Dermis microvascular lymphatic vessel endothelial cell (primary cell): Measurements from ENCODE around the gene BNC2. TPM values are rescaled to one million over a fixed set of nuclear protein-coding genes. Genes with fewer than 3 reads are reported as not detected.

ENCODE experiments used
- DNase-seq, 2 donors: peaks; one replicate each; pipeline versions ENCODE4 v3.0.0 to v3.0.0-alpha.2; 2010; ENCODE audit warnings: low read depth in 2 of 2
- total RNA-seq: library from RNA; depleted of rRNA; stranded (reverse); fragments of >200 nt; gene quantifications from 2 replicates; pipeline ENCODE4 v1.2.1, GENCODE V29; 2014

BNC2 gene
- total RNA-seq, 1 donor from 2014 or later: 4.5 TPM

- DNase-seq: no peak
These were observed 272.2 kb downstream of the BNC2 start for GRCh38 chr9:16598316-16598715.

- no peak for DNase-seq
These were observed 273.3 kb downstream of the BNC2 start for GRCh38 chr9:16597136-16597535.

GRCh38 chr9:16595227-16595626 is 275.2 kb downstream of the BNC2 start:
- no peak for DNase-seq

GRCh38 chr9:16594787-16595186 is 275.7 kb downstream of the BNC2 start:
- DNase-seq: no peak

GRCh38 chr9:16593746-16594145 is 276.7 kb downstream of the BNC2 start:
- no peak for DNase-seq

- no peak for DNase-seq
These were observed 279.4 kb downstream of the BNC2 start for GRCh38 chr9:16591092-16591491.

- no peak for DNase-seq
These were observed 284.9 kb downstream of the BNC2 start for GRCh38 chr9:16585591-16585990.

- DNase-seq: no peak
These were observed 290.5 kb downstream of the BNC2 start for GRCh38 chr9:16579872-16580432.

GRCh38 chr9:16575986-16576245 is 294.6 kb downstream of the BNC2 start:
- DNase-seq: no peak

GRCh38 chr9:16575142-16575985 is 295.1 kb downstream of the BNC2 start:
- DNase-seq: peak in 1 of 2 donors; percentile 5

- no peak for DNase-seq
These were observed 298.3 kb downstream of the BNC2 start for GRCh38 chr9:16572005-16572734.

- DNase-seq: no peak
These were observed 299.2 kb downstream of the BNC2 start for GRCh38 chr9:16571127-16571802.

- DNase-seq: no peak
These were observed 307.0 kb downstream of the BNC2 start for GRCh38 chr9:16563446-16563845.

GRCh38 chr9:16561121-16561520 is 309.3 kb downstream of the BNC2 start:
- no peak for DNase-seq

- DNase-seq: no peak
These were observed 310.9 kb downstream of the BNC2 start for GRCh38 chr9:16559418-16560188.

GRCh38 chr9:16555802-16556201 is 314.7 kb downstream of the BNC2 start:
- DNase-seq: no peak

GRCh38 chr9:16553869-16554540 is 316.5 kb downstream of the BNC2 start:
- DNase-seq: no peak

GRCh38 chr9:16552252-16552651 is 318.2 kb downstream of the BNC2 start:
- no peak for DNase-seq

GRCh38 chr9:16551692-16552091 is 318.8 kb downstream of the BNC2 start:
- no peak for DNase-seq

GRCh38 chr9:16545639-16546038 is 324.8 kb downstream of the BNC2 start:
- no peak for DNase-seq

GRCh38 chr9:16544842-16545241 is 325.6 kb downstream of the BNC2 start:
- no peak for DNase-seq
